Stimulated activated CD4-positive, alpha-beta T cell treated with anti-CD3 and anti-CD28 coated beads, Interleukin-1b, Interleukin-23, amount 100 ng/mL, for 48 hours (primary cell): Measurements from ENCODE around the gene SETX.
"Not testable (repeated sequence)": the region's sequence is repeated elsewhere in the genome, so short reads cannot be mapped to it uniquely, and the experiment has no call there.

Experiments used
- DNase-seq: peaks from one replicate; pipeline ENCODE4 v3.0.0-alpha.2; 2020

Gene SETX, protein sequence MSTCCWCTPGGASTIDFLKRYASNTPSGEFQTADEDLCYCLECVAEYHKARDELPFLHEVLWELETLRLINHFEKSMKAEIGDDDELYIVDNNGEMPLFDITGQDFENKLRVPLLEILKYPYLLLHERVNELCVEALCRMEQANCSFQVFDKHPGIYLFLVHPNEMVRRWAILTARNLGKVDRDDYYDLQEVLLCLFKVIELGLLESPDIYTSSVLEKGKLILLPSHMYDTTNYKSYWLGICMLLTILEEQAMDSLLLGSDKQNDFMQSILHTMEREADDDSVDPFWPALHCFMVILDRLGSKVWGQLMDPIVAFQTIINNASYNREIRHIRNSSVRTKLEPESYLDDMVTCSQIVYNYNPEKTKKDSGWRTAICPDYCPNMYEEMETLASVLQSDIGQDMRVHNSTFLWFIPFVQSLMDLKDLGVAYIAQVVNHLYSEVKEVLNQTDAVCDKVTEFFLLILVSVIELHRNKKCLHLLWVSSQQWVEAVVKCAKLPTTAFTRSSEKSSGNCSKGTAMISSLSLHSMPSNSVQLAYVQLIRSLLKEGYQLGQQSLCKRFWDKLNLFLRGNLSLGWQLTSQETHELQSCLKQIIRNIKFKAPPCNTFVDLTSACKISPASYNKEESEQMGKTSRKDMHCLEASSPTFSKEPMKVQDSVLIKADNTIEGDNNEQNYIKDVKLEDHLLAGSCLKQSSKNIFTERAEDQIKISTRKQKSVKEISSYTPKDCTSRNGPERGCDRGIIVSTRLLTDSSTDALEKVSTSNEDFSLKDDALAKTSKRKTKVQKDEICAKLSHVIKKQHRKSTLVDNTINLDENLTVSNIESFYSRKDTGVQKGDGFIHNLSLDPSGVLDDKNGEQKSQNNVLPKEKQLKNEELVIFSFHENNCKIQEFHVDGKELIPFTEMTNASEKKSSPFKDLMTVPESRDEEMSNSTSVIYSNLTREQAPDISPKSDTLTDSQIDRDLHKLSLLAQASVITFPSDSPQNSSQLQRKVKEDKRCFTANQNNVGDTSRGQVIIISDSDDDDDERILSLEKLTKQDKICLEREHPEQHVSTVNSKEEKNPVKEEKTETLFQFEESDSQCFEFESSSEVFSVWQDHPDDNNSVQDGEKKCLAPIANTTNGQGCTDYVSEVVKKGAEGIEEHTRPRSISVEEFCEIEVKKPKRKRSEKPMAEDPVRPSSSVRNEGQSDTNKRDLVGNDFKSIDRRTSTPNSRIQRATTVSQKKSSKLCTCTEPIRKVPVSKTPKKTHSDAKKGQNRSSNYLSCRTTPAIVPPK (N-terminal part only)

DNA sequence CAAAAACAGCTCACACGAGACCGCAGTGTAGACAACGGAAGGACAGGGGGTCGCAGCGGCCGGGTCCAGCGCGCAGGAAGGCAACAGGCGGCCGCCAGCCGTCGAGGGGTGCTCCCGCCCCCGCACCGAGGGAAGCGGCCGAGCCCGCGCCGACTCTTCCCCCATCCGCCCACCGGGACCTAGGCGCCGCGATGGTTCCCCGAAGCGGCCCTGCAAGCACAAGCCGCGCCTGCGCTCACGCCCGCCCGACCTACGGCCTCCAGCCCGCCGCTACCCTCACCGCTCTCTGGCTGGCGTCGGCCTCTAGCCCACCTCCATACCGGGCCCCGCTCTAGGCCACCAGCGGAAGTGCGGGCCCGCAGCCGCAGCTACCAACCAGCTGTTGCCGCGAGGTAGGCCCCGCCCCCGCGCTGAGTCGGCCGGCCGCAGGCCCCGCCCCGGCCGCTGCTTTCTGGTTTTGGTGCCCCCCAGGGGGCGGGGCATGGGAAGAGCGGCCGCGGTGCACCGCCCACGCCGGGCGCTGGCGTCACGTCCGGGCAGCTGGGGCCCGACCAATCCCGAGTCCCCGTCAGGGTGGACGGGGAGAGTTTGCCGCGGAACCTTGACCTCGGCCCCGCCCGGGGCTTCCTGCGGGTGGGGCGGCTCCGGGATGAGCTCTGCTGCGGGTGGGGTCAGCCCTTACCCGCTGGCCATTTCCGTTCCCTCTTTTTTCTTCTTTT is at the start of gene SETX:
Gene SETX (minus strand): TSS at position 350 of the 719 bp plus-strand sequence. CDS start 5,558 bp downstream, outside the sequence.
- peak; percentile 96 for DNase-seq

DNA sequence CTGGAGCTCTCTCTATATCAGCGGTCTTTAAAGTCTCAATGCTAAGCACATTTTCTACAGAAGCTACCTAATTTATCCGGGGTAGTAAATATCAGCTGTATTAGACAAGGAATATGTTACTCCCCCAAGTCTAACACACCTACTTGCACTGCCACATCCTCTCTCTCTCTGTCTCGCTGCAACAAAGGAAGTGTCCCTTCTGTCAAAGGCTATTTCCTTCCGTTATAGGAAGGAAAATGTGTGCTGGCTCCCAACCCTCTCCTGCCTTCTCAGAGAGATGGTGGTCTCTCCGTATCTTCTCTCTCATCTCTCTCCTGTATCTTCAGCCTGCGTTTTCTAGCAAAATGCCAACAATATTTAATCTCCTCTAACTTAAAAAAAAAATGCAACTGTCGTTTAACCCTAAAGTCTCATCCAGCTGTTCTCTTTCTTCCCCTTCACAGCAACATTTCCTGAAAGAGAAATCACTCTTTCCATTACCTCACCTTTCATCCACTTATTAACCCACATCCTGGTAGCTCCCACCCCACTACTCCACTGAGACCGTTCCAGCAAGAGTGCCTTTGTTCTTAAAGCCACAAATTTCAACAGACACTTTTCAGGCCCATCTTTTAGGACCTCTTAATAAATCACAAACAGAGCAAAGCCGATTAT is 49.6 kb upstream of the SETX start:
- peak; percentile 12 for DNase-seq

DNA sequence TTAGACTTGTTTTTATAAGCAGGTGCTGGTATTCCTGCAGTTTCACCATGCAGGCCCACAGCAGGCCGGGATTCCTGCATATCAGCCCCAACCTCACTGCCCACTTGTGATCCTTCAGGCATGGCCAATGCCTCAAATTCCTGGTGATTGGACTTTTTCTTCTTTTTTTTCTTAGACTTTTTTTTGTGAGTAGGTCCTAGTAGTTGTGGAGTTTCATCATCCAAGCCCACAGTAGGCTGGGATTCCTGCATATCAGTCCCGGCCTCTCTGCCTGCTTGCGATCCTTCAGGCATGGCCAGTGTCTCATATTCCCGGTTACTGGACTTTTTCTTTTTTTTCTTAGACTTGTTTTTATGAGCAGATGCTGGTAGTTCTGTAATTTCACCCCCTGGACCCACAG is 47.0 kb upstream of the SETX start:
- no peak for DNase-seq

DNA sequence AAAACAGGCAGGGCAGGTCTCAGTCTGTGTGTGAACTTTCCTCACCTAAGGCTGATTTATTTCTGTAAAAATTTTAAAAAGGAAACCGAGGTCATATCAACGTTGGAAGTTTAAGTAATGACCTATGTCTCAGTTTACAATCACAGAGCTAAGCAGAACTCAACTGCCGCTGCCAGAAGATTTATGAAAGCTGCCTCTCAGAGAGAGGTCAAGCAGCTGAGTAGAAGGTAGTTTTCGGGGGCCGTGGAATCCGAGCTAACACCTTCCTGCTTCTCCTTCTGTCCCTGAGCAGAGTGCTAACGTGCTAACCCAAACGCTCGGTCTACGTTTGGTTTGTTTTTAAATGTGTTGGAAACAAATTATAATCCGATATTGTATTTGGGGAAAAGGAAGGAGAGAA is 40.8 kb upstream of the SETX start:
- DNase-seq = no peak

DNA sequence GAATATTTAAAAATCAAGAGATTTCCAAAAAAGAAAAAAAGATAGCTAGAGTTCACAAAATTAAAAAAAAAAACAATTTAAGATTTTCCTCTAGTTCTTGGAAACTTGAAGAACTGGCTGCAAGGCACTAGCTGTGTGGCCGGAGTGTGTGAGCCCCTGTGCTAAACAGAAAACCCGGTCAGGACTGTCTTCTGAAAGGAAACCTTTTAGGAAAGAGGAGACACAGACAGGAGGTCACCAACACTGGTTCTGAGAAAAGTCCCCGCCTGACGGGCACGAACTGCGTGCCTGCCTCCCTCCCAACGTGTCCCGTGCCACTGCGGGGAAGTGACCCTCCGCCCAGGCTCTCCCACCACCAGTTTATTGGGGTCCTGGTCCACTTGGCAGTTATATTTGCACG is 36.7 kb upstream of the SETX start:
- DNase-seq = no peak

DNA sequence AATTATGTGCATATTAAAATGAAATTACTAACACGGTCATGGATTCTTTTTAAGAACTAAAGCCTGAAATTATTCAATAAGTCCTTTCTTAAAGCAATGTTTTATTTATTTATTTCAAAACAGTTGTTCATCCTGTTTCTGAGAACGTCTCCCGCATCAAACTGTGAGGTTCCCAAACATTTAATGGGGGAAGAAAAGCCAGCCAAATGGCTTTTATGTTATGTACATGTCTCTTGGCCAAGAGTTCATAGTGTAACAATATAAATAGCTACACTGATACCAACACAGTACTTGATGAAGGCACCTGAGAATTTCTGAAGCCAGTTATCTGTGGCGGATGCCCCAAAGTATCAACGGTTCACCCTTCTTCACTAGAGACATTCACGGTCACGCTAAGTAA is 36.2 kb upstream of the SETX start:
- DNase-seq = no peak

DNA sequence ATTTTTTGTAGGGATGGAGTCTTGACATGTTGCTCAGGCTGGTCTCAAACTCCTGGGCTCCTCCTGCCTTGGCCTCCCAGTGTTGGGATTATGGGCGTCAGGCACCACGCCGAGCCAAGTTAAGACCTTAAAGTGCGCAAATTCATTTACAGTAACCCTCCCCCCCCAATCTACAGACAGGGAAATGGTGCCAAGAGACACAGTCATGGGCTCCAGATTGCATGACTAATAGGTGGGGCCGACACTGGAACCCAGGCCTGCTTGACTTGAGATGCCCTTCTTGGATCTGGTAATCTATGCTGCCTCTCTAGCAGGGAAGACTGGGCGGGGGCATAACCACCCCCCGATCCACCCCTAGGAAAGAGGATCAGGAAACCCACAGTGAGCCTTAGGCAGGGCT is 32.3 kb upstream of the SETX start:
- no peak for DNase-seq

DNA sequence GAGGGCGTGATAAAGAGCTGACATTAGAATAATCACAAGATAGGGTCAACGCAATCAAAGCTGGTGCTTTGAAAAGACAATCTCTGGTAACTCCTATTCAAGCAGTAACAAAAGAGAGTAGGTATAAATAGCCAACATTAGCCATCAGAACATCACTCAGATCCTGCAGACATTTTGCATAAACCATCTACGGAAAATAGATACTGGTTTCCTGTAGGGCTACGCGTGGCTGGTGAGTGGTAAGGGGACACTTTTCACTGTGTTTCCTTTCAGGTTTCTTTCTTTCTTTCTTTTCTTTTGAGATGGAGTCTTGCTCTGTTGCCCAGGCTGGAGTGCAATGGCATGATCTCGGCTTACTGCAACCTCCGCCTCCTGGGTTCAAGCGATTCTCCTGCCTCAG is 29.6 kb upstream of the SETX start:
- no peak for DNase-seq

DNA sequence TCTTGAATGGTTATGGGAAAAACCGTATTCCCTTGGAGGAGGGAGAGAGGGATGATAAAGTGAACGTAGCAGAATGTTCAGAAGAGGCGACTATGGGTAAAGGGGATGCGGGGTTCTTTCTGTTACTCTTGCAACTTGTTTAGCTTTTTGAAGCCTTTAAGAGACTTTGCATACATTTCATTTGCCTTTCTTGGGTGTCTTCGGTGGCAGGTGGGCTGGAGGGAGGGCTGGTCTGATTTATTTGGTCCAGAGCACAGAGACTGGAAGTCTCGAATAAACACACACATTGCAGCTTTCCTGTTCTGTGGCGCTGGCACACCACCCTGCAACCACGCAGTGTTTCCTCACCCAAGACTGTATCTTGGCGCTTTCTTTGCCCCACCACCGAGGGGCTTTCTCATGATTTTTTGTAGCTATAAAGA is 28.7 kb upstream of the SETX start:
- no peak for DNase-seq

DNA sequence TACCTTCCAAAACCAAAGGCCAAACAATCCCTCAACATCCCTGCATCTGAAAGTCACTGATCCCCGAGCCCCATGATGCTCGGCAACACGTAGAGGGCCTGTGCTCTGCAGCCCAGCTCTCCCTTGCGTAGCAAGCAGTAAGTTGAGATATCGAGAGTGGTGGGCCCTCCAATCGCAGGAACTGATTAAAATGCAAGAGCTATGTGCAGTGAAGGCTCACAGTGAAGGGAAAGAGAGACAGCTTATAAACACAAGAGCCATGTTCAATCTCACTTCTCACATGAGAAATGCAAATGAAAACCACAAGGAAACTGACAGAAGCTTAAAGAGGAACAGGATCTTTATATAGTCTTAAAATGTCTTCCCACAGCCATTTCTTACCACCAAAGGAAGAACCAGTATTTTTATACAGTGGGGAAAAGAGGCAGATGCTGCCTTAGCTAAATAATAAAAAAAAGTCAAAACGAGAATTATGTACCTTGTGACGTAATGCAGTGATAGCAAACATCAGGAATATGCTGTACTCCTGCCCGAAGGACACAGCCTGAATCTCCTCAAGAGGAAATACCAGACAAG is 27.3 kb upstream of the SETX start:
- no peak for DNase-seq

DNA sequence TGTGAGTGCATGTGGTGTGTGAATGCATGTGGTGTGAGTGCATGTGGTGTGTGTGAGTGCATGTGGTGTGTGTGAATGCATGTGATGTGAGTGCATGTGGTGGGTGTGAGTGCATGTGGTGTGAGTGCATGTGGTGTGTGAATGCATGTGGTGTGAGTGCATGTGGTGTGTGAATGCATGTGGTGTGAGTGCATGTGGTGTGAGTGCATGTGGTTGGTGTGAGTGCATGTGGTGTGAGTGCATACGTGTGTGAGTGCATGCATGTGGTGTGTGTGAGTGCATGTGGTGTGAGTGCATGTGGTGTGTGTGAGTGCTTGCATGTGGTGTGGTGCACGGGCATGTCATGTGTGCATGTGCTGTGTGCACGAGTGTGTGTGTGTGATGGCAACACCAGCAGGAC is 23.6 kb upstream of the SETX start:
- not testable (repeated sequence) for DNase-seq

DNA sequence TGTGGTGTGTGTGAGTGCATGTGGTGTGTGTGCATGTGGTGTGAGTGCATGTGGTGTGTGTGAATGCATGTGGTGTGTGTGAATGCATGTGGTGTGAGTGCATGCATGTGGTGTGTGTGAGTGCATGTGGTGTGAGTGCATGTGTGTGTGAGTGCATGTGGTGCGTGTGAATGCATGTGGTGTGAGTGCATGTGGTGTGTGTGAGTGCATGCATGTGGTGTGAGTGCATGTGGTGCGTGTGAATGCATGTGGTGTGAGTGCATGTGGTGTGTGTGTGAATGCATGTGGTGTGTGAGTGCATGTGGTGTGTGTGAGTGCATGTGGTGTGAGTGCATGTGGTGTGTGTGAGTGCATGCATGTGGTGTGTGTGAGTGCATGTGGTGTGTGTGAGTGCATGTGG is 23.0 kb upstream of the SETX start:
- DNase-seq = not testable (repeated sequence)

DNA sequence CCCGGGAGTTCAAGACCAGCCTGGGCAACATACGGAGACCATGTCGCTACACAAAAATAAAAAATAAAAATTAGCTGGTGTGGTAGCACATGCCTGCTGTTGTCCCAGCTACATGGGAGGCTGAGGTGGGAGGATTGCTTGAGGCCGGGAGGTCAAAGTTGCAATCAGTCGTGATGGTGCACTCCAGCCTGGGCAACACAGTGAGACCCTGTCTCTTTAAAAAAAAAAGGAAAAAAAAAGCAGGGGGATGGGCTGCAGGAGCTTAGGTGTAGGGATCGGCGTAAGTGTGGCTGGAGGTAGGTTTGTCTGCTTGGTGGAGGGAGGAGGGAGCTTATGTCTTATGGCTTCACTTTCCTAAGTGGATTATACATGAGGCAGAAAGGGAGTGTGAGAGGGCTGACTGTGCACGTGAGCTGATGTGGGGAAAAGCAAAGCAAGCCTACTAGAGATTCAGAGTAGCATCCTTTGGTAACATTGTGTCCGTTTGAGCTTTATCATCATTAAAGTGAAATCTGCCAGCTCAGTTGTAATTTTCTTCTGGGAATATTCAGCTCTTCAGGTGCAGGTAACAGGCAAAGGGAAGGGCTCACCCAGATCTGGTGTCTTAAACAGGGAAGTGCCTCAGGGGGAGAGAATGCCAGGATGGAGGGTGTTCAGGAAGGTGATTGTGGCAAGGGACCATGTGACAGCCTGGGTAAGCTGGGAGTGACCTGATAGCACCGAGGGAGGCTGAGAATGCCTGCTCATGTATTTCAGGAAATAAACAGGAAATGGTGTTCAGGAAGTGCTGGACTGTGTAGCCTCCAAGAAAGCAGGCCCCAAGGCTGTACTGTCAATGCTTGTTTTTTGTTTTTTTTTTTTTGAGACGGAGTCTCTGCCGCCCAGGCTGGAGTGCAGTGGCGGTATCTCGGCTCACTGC is 17.6 kb upstream of the SETX start:
- no peak for DNase-seq

DNA sequence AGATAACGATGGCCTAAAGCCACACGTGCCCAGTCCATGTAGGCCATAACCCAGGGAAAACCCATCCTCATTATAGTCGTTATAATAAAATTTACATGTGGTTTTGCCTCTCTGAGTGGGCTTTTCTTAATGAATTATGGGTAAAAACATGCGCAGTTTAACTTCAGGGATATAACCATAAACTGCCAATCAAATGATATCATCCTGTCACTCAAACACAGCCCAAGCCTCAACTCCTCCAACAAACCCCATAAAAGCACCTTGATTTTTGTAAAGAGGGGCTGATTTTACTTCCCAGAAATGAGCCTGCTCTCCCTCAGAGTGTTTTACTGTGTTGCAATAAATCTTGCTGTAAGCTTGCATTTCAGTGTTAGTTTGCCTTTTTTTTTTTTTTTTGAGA is 15.8 kb upstream of the SETX start:
- no peak for DNase-seq

DNA sequence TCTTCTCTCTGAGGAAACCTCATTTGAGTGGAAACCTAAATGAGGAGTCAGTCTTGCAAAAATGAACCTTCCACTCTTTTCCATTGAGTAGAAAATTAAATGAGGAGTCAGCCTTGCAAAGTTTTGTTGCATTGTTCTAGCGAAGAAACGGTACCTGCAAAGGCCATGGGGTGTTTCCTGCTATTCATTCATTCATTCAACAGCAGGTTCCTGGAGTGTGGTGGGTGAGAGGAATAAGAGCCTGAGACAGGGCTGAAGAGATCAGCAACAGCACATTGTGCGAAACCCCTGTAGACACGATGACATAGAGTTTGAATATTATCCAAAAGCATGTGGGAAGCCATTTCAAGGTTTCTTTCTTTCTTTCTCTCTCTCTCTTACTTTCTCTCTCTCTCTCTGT is 14.6 kb upstream of the SETX start:
- no peak for DNase-seq

DNA sequence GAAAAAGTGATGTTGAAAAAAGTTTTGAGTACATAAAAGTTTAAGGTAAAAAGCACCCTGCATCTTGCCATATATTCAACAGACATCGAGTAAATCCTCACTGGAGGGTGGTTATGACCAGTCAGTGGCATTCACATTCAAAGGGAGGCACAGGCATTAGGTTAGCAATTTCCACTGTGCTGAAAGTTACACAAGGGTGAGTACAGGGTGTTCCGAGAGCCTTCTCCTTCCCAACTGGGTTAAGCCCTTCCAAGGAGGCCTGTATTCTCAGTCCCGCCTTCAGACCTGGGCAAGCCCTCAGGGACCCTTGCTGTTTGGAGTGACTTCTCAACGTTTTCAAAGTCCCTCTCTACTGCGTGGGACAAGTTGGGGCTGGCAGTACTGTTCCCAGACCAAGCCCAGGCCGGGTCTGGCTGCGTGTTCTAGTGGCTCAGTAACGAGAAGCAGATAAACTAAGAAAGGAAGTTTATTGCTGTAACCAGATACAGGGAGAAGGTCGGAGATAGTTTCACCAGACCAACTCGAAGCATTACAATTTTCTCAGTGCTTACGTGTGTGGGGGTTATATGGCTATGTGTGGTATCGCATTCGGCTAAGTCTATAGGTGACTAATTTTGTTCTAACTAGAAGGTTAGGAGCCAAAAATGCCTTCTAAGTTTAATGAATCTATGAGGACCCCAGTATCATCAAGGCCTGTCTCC is 13.0 kb upstream of the SETX start:
- no peak for DNase-seq

DNA sequence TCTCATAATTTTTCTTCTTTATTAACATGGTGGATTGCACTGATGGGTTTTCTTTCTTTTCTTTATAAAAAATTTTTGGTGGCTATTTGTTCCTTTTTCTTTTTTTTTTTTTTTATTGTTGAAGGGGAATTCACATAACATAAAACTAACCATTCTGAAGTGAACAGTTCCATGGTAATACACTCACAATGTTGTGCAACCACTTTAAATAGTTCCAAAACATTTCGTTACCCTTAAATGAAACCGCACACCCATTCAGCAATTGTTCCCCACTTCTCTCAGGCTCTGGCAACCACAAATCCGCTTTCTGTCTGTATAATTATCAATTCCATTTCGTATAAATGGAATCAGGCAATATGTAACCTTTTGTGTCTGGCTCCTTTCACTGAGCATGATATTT is 11.7 kb upstream of the SETX start:
- DNase-seq = no peak

DNA sequence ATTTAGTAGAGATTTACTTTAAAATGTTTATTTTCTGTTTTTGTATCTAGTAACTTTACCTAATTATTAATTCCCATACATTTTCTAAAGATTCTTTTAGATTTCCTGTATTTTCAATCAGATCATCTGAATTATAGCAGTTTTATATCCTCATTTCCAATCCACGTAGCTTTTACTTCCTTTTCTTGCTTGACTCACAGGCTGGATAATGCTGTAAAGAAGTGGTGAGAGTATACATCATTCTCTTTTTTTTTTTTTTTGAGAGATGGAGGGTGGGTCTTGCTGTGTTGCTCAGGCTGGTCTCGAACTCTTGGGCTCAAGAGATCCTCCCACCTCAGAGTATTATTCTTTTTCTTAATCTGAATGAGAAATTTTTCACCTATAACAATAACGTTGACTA is 11.2 kb upstream of the SETX start:
- DNase-seq = no peak

DNA sequence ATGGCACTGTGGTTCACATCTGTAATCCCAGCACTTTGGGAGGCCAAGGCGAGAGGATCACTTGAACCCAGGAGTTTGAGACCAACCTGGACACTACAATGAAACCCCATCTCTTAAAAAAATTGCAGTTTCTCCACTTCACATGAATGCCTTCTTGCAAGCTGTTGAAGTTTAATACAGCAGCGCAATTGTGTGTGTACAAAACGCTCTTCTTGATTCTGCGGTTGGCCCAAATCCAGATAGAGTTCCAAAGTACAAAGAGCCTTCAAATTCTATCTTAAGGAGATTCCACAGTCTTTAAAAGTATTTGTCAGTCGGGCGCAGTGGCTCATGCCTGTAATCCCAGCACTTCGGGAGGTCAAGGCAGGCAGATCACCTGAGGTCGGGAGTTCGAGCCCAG is 9.3 kb upstream of the SETX start:
- no peak for DNase-seq

DNA sequence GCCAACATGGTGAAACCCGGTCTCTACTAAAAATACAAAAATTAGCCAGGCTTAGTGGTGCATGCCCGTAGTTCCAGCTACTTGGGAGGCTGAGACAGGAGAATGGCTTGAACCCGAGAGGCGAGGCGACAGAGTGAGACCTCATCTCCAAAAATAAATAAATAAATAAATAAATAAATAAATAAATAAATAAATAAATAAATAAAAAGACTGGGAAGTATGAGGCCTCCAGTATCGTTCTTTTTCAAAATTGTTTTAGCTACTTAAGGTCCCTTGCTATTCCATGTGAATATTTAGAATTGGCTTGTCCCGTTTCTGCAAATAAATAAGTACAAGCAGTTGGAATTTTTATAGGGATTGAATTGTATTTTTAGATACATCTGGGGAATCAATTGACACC is 3.0 kb upstream of the SETX start:
- no peak for DNase-seq
